Measurements from ENCODE around the gene CEP128. TPM values are rescaled to one million over a fixed set of nuclear protein-coding genes. Genes with fewer than 3 reads are reported as not detected.

CEP128 gene
- total and polyA plus RNA-seq, 2 experiments from 2014 or later, result 2.4 to 5.2 TPM

DNA sequence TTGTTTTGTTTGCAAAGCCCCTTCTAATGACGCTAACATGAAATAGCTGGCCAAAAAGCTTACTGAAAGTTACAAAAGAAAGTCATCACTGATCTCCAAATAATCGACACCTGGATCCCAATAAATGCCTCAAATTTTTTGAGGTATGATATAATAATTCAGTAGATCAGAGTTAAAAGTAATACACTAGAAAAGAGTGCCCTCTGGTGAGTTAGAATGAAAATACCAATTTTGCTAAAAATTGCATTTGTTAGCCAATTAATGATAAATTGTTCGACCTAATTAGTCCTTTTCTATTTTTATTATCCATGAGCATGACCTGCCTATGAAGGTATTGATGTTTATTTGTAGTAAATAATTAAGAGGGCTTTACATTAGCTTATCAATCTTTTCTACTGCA is 78.6 kb downstream of the CEP128 start:
- Histone ChIP-seq H3K4me1 (ENCODE audit: insufficient read depth) (no peaks in the 10 kb centered on the region), H3K27me3 (replicated peaks; ENCODE audit: insufficient read depth) (no peaks in the 10 kb centered on the region), H3K9ac (no peak overlapping the region), H3K27ac (no peak overlapping the region), H3K36me3 (ENCODE audit: low read depth) (peaks cover 2% of the 10 kb centered on the region; the same call in 1 of the 2 replicates), H4K20me1 (ENCODE audit: insufficient read depth) (no peaks in the 10 kb centered on the region), H3F3A (ENCODE audit: insufficient read depth) (0 out of 2 replicates have a peak, but pooled peaks cover 2% of the 10 kb centered on the region), H3K4me2 (ENCODE audit: unreplicated experiment) (no peak overlapping the region), H2AFZ (no peak overlapping the region), H3K9me2 (ENCODE audit: insufficient read depth) (no peaks in the 10 kb centered on the region), H3K4me3 (no peak overlapping the region), H3K79me2 (ENCODE audit: insufficient read depth) (no peaks in the 10 kb centered on the region), H3K9me3 (ENCODE audit: low read depth) (no peaks in the 10 kb centered on the region)
- in situ Hi-C loops (cut with MboI), result loop anchor here (25.0 kb wide), 1 partner anchor 1901 kb away; no protein-coding TSS in a partner anchor
- TF ChIP-seq EZH2 (IDR thresholded peaks at IDR 0.05; ENCODE audit: insufficient read depth, poor library complexity, severe bottlenecking) (no peak), EZH2phosphoT487 (IDR thresholded peaks at IDR 0.05; ENCODE audit: insufficient read depth, low read depth) (no peak)
- peak; percentile 20 for DNase-seq
- 92 to 96% methylated on average over 3 of the region's 3 CpGs for WGBS, 2 experiments (ENCODE audit: low coverage in 1 of 2, low lambda C conversion rate in 2 of 2, missing lambda C conversion rate in 2 of 2)

DNA sequence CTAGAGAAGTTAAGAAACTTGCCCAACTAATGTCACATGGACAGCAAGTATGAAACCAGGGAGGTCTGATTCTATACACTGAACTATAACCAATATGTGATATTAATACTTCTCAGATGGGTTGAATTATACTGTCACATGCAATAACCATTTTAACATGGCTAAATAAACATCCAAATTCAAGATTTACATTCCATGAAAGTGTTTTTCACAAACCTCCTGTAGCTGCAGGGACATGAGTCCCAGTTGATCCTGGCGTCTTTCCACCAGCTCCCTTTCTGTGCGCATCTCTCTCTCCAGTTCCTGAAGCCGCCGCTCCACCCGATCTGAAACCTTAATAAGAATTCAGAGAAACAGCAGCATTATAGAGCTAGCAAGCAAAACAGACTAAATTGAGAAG is 79.0 kb downstream of the CEP128 start:
- Histone ChIP-seq H3K4me3 (no peak overlapping the region), H3K4me2 (ENCODE audit: unreplicated experiment) (no peak overlapping the region), H3K9ac (no peak overlapping the region), H3K9me2 (ENCODE audit: insufficient read depth) (no peaks in the 10 kb centered on the region), H3K9me3 (ENCODE audit: low read depth) (no peaks in the 10 kb centered on the region), H4K20me1 (ENCODE audit: insufficient read depth) (no peaks in the 10 kb centered on the region), H3F3A (ENCODE audit: insufficient read depth) (0 out of 2 replicates have a peak, but pooled peaks cover 2% of the 10 kb centered on the region), H3K27me3 (replicated peaks; ENCODE audit: insufficient read depth) (no peaks in the 10 kb centered on the region), H2AFZ (no peak overlapping the region), H3K36me3 (ENCODE audit: low read depth) (no peaks in the 10 kb centered on the region), H3K27ac (no peak overlapping the region), H3K79me2 (ENCODE audit: insufficient read depth) (no peaks in the 10 kb centered on the region), H3K4me1 (ENCODE audit: insufficient read depth) (no peaks in the 10 kb centered on the region)
- WGBS, 2 experiments (ENCODE audit: low coverage in 1 of 2, low lambda C conversion rate in 2 of 2, missing lambda C conversion rate in 2 of 2), result 97 to 98% methylated on average over 5 of the region's 5 CpGs
- no peak for TF ChIP-seq EZH2phosphoT487 (IDR thresholded peaks at IDR 0.05; ENCODE audit: insufficient read depth, low read depth)
- no peak for TF ChIP-seq EZH2 (IDR thresholded peaks at IDR 0.05; ENCODE audit: insufficient read depth, poor library complexity, severe bottlenecking)
- no peak for DNase-seq
- in situ Hi-C loops (cut with MboI), result loop anchor here (25.0 kb wide), 1 partner anchor 1900 kb away; no protein-coding TSS in a partner anchor

GRCh38 chr14:80850197-80850814 is 91.2 kb downstream of the CEP128 start:
- H3K4me3 ChIP-seq, result no peak overlapping the region

GRCh38 chr14:80847070-80847469 is 94.5 kb downstream of the CEP128 start:
- Histone ChIP-seq H3K4me3 (no peak overlapping the region), H4K20me1 (ENCODE audit: insufficient read depth) (no peaks in the 10 kb centered on the region), H3F3A (ENCODE audit: insufficient read depth) (no peaks in the 10 kb centered on the region), H3K4me2 (ENCODE audit: unreplicated experiment) (no peak overlapping the region), H2AFZ (no peak overlapping the region), H3K27ac (no peak overlapping the region), H3K27me3 (replicated peaks; ENCODE audit: insufficient read depth) (no peaks in the 10 kb centered on the region), H3K79me2 (ENCODE audit: insufficient read depth) (no peaks in the 10 kb centered on the region), H3K36me3 (ENCODE audit: low read depth) (no peaks in the 10 kb centered on the region), H3K9ac (no peak overlapping the region), H3K9me2 (ENCODE audit: insufficient read depth) (no peaks in the 10 kb centered on the region), H3K9me3 (ENCODE audit: low read depth) (no peaks in the 10 kb centered on the region), H3K4me1 (ENCODE audit: insufficient read depth) (peaks cover 10% of the 10 kb centered on the region; the same call in 1 of the 2 replicates)
- DNase-seq, result no peak
- in situ Hi-C loops (cut with MboI), result loop anchor here (10.0 to 25.0 kb wide), 2 partner anchors 642 to 785 kb away; no protein-coding TSS in a partner anchor
- 97 to 99% methylated on average over 2 of the region's 2 CpGs for WGBS, 2 experiments (ENCODE audit: low coverage in 1 of 2, low lambda C conversion rate in 2 of 2, missing lambda C conversion rate in 2 of 2)
- TF ChIP-seq EZH2 (IDR thresholded peaks at IDR 0.05; ENCODE audit: insufficient read depth, poor library complexity, severe bottlenecking), result no peak
- no peak for TF ChIP-seq EZH2phosphoT487 (IDR thresholded peaks at IDR 0.05; ENCODE audit: insufficient read depth, low read depth)

More at GRCh38 chr14:80850197-80850814, 91.2 kb downstream of the CEP128 start:
- Histone ChIP-seq H3K9me2 (ENCODE audit: insufficient read depth) (no peaks in the 10 kb centered on the region), H3F3A (ENCODE audit: insufficient read depth) (no peaks in the 10 kb centered on the region), H3K9ac (no peak overlapping the region), H2AFZ (no peak overlapping the region), H3K27ac (no peak overlapping the region), H3K9me3 (ENCODE audit: low read depth) (no peaks in the 10 kb centered on the region), H3K36me3 (ENCODE audit: low read depth) (no peaks in the 10 kb centered on the region), H3K79me2 (ENCODE audit: insufficient read depth) (no peaks in the 10 kb centered on the region), H4K20me1 (ENCODE audit: insufficient read depth) (no peaks in the 10 kb centered on the region), H3K4me1 (ENCODE audit: insufficient read depth) (peaks cover 7% of the 10 kb centered on the region; the same call in 1 of the 2 replicates), H3K4me2 (ENCODE audit: unreplicated experiment) (no peak overlapping the region), H3K27me3 (replicated peaks; ENCODE audit: insufficient read depth) (no peaks in the 10 kb centered on the region)
- WGBS, 2 experiments (ENCODE audit: low coverage in 1 of 2, low lambda C conversion rate in 2 of 2, missing lambda C conversion rate in 2 of 2), result 48 to 49% methylated on average over 4 of the region's 4 CpGs
- in situ Hi-C loops (cut with MboI), result loop anchor here (25.0 kb wide), 1 partner anchor 1888 kb away; no protein-coding TSS in a partner anchor
- TF ChIP-seq EZH2phosphoT487 (IDR thresholded peaks at IDR 0.05; ENCODE audit: insufficient read depth, low read depth), result no peak
- TF ChIP-seq EZH2 (IDR thresholded peaks at IDR 0.05; ENCODE audit: insufficient read depth, poor library complexity, severe bottlenecking), result no peak
- peak; percentile 50 for DNase-seq
